ENCODE results near the gene OR4X2.

Gene OR4X2

GRCh38 chr11:48242501-48242900 is 2.4 kb upstream of the OR4X2 start:
- no peak overlapping the region for H3K27ac ChIP-seq (ENCODE audit: low read depth, low read length)
- H3K9me3 ChIP-seq (ENCODE audit: control insufficient read depth, insufficient read depth, low read length): no peaks in the 10 kb centered on the region; the same call in 1 of the 2 replicates
- H3F3A ChIP-seq (ENCODE audit: control insufficient read depth, insufficient read depth): no peaks in the 10 kb centered on the region
- H3K27me3 ChIP-seq (ENCODE audit: control insufficient read depth, low read length): no peaks in the 10 kb centered on the region
- H3K9me2 ChIP-seq (replicated peaks; ENCODE audit: control insufficient read depth, low read length): no peaks in the 10 kb centered on the region
- no peaks in the 10 kb centered on the region for H4K20me1 ChIP-seq (ENCODE audit: control insufficient read depth, insufficient read depth, low read depth, low read length)
- H3K4me3 ChIP-seq (ENCODE audit: low read length): no peak overlapping the region
- no peaks in the 10 kb centered on the region for H3K79me2 ChIP-seq (ENCODE audit: control insufficient read depth, low read length)
- TF ChIP-seq EZH2phosphoT487 (IDR thresholded peaks at IDR 0.05; ENCODE audit: borderline replicate concordance, low read length): no peak
- no peak for TF ChIP-seq CTCF (IDR thresholded peaks at IDR 0.05; ENCODE audit: low read depth, low read length, poor library complexity, severe bottlenecking)
- no peaks in the 10 kb centered on the region for H3K4me1 ChIP-seq (ENCODE audit: control insufficient read depth, low read length)
- H3K36me3 ChIP-seq (ENCODE audit: control insufficient read depth, low read length): no peaks in the 10 kb centered on the region
- no peak overlapping the region for H3K4me2 ChIP-seq (ENCODE audit: low read length)

- Histone ChIP-seq H3K9me2 (replicated peaks; ENCODE audit: control insufficient read depth, low read length) (no peaks in the 10 kb centered on the region), H3F3A (ENCODE audit: control insufficient read depth, insufficient read depth) (no peaks in the 10 kb centered on the region), H3K4me2 (ENCODE audit: low read length) (no peak overlapping the region), H3K4me3 (ENCODE audit: low read length) (no peak overlapping the region), H3K27me3 (ENCODE audit: control insufficient read depth, low read length) (no peaks in the 10 kb centered on the region), H3K36me3 (ENCODE audit: control insufficient read depth, low read length) (no peaks in the 10 kb centered on the region), H3K79me2 (ENCODE audit: control insufficient read depth, low read length) (no peaks in the 10 kb centered on the region), H3K27ac (ENCODE audit: low read depth, low read length) (no peak overlapping the region), H3K9me3 (ENCODE audit: control insufficient read depth, insufficient read depth, low read length) (0 out of 2 replicates have a peak, but pooled peaks cover 3% of the 10 kb centered on the region), H3K4me1 (ENCODE audit: control insufficient read depth, low read length) (no peaks in the 10 kb centered on the region), H4K20me1 (ENCODE audit: control insufficient read depth, insufficient read depth, low read depth, low read length) (no peaks in the 10 kb centered on the region)
- TF ChIP-seq CTCF (IDR thresholded peaks at IDR 0.05; ENCODE audit: low read depth, low read length, poor library complexity, severe bottlenecking) (no peak), EZH2phosphoT487 (IDR thresholded peaks at IDR 0.05; ENCODE audit: borderline replicate concordance, low read length) (no peak)
Measured at GRCh38 chr11:48248902-48249301, 4.0 kb downstream of the OR4X2 start.

GRCh38 chr11:48261600-48261999 is 16.7 kb downstream of the OR4X2 start:
- H3K4me2 ChIP-seq (ENCODE audit: low read length): no peak overlapping the region
- H3K79me2 ChIP-seq (ENCODE audit: control insufficient read depth, low read length): no peaks in the 10 kb centered on the region
- H3K9me3 ChIP-seq (ENCODE audit: control insufficient read depth, insufficient read depth, low read length): no peaks in the 10 kb centered on the region
- H3F3A ChIP-seq (ENCODE audit: control insufficient read depth, insufficient read depth): no peaks in the 10 kb centered on the region
- TF ChIP-seq CTCF (IDR thresholded peaks at IDR 0.05; ENCODE audit: low read depth, low read length, poor library complexity, severe bottlenecking) (no peak), EZH2phosphoT487 (IDR thresholded peaks at IDR 0.05; ENCODE audit: borderline replicate concordance, low read length) (no peak)
- no peaks in the 10 kb centered on the region for H3K4me1 ChIP-seq (ENCODE audit: control insufficient read depth, low read length)
- no peaks in the 10 kb centered on the region for H4K20me1 ChIP-seq (ENCODE audit: control insufficient read depth, insufficient read depth, low read depth, low read length)
- no peak overlapping the region for H3K4me3 ChIP-seq (ENCODE audit: low read length)
- H3K27ac ChIP-seq (ENCODE audit: low read depth, low read length): no peak overlapping the region
- no peaks in the 10 kb centered on the region for H3K36me3 ChIP-seq (ENCODE audit: control insufficient read depth, low read length)
- H3K27me3 ChIP-seq (ENCODE audit: control insufficient read depth, low read length): no peaks in the 10 kb centered on the region
- H3K9me2 ChIP-seq (replicated peaks; ENCODE audit: control insufficient read depth, low read length): no peaks in the 10 kb centered on the region
